ENCODE measurements around the gene KLK11.

DNA sequence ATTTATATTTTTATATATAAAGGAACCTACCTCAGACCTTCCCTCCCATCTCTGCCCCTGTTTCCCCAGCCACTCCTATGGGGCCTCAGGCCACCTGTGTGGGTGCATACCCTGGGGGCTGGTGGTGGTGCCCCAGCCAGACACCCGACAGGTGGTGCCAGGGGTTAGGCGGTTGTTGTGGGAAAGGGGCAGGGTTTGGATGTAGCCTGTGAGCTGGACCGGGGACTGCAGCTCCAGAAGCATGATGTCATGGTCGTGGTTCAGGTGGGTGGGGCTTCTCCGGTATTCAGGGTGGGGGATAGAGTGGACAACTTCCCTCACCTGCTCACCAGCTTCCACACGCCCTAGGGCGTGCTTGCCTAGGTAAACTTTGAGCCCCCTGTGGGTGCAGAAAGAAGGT, 33.3 kb upstream of the KLK11 start:
- TF ChIP-seq ZNF274 (IDR thresholded peaks at IDR 0.05; ENCODE audit: low read depth, low read length) (no peak), SUZ12 (IDR thresholded peaks at IDR 0.05; ENCODE audit: extremely low read depth, insufficient read depth, insufficient read length) (no peak), YY1 (IDR thresholded peaks at IDR 0.05; ENCODE audit: insufficient read depth, insufficient read length) (no peak)
